Sigmoid colon (tissue), 7 donors: ENCODE results near the gene FABP3. TPM values are rescaled to one million over a fixed set of nuclear protein-coding genes. Genes with fewer than 3 reads are reported as not detected.

Source experiments
- DNase-seq: peaks from one replicate; pipeline ENCODE4 v3.0.0-alpha.2; 2019
- H3K27ac ChIP-seq, 4 donors: fragments of 200-600 bp; sonication (generic); one replicate each; pipeline ENCODE4 v1.5.1; 2016 to 2019; ENCODE audit warnings: mild to moderate bottlenecking in 1 of 4
- H3K27me3 ChIP-seq, 3 donors: fragments of 200-600 bp; sonication (generic); one replicate each; pipeline ENCODE4 v1.5.1; 2019; ENCODE audit warnings: mild to moderate bottlenecking in 1 of 3
- H3K36me3 ChIP-seq, 4 donors: fragments of 200-600 bp; sonication (generic); one replicate each; pipeline ENCODE4 v1.5.1; 2016 to 2019
- H3K4me1 ChIP-seq, 4 donors: fragments of 200-600 bp; sonication (generic); one replicate each; pipeline ENCODE4 v1.5.1; 2017 to 2019
- H3K4me3 ChIP-seq, 4 donors: fragments of 200-600 bp; sonication (generic); one replicate each; pipeline ENCODE4 v1.5.1; 2017 to 2019; ENCODE audit warnings: mild to moderate bottlenecking in 2 of 4, moderate library complexity in 1 of 4
- H3K9me3 ChIP-seq, 4 donors: fragments of 200-600 bp in 3 of 4; sonication (generic) in 3 of 4; one replicate each; pipeline versions ENCODE4 v1.5.1 to v1.6.1; 2013 to 2019
- EP300 ChIP-seq, 4 donors: sonication (generic); formaldehyde crosslinking; IDR thresholded peaks; one replicate each; pipeline ENCODE4 v1.6.1; 2017; ENCODE audit warnings: antibody characterized with exemption in 4 of 4
- POLR2A ChIP-seq, 2 donors: fragments of 450-650 bp; IDR thresholded peaks; one replicate each; pipeline ENCODE4 v1.6.1; 2016; ENCODE audit warnings: antibody characterized with exemption in 2 of 2, mild to moderate bottlenecking in 2 of 2, moderate library complexity in 2 of 2
- POLR2AphosphoS5 ChIP-seq, 4 donors: sonication (generic); formaldehyde crosslinking; IDR thresholded peaks; one replicate each; pipeline ENCODE4 v1.6.1; 2017; ENCODE audit warnings: antibody characterized with exemption in 4 of 4
- WGBS, 2 donors: extraction: QIAGEN DNeasy Blood & Tissue Kit; methylation state at CpG; one replicate each; pipeline ENCODE4 v1.1.7; 2013; 5-methylcytosine and 5-hydroxymethylcytosine counted together
- intact Hi-C: fragments of 100-400 bp; cut with DNase I; formaldehyde crosslinking; loops from one replicate; pipeline ENCODE4 v1.15.1; 2023
- polyA plus RNA-seq, 3 donors: library from polyadenylated mRNA; stranded (reverse); fragments of 200-250 nt; gene quantifications; one replicate each; pipeline ENCODE4 v1.2.3, GENCODE V29; 2013
- total RNA-seq, 4 donors: library from RNA; depleted of rRNA; stranded (reverse); fragments of >200 nt; gene quantifications; one replicate each; pipeline ENCODE4 v1.1.0, GENCODE V29; 2016
- TF ChIP-seq, protein P1 (sequence below), 4 experiments: fragments of 450-650 bp in 3 of 4; fragments of 200-600 bp in 1 of 4; IDR thresholded peaks; one replicate each; pipeline ENCODE4 v1.5.1; 2016 to 2019; ENCODE audit warnings: antibody characterized with exemption in 4 of 4, mild to moderate bottlenecking in 3 of 4, moderate library complexity in 2 of 4
- donor health status: healthy with polysubstance abuse.
- donor health status: Bipolar disorder and iron deficiency.
- donor health status: healthy.

Gene FABP3
- total and polyA plus RNA-seq, 7 donors = 6.4 to 31.2 (median 16.4) TPM

DNA sequence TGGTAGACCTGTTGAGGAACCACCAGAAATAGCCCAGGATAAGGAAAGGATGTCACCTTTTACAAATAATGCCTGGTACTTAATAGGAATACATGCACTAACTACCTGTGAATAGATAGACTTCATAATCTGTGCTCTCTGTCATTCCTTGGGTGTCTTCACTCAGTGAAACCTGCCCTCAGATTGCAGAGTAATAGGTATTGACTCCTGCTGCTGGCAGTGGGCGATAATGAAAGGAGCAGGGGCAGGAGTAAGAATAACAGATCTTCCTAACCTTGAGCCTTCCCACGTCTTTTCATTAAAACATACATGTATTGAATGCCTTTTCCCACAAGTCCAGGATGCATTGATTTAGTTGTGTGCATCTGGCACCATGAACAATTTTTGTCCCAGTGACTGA, 16.4 kb downstream of the FABP3 start:
- intact Hi-C loops = no loop called here
- Histone ChIP-seq H3K4me1 (no peaks in the 10 kb centered on the region), H3K4me3 (no peak overlapping the region), H3K27ac (no peak overlapping the region), H3K9me3 (no peaks in the 10 kb centered on the region), H3K27me3 (no peaks in the 10 kb centered on the region), H3K36me3 (peaks cover 4 to 53% (median 7%) of the 10 kb centered on the region in 4 donors)
- WGBS, 2 donors = 93 to 99% methylated on average over 2 of the region's 2 CpGs
- TF ChIP-seq POLR2AphosphoS5 (IDR thresholded peaks at IDR 0.05) (no peak), EP300 (IDR thresholded peaks at IDR 0.05) (no peak), POLR2A (IDR thresholded peaks at IDR 0.05) (no peak)
- TF ChIP-seq, protein P1, sequence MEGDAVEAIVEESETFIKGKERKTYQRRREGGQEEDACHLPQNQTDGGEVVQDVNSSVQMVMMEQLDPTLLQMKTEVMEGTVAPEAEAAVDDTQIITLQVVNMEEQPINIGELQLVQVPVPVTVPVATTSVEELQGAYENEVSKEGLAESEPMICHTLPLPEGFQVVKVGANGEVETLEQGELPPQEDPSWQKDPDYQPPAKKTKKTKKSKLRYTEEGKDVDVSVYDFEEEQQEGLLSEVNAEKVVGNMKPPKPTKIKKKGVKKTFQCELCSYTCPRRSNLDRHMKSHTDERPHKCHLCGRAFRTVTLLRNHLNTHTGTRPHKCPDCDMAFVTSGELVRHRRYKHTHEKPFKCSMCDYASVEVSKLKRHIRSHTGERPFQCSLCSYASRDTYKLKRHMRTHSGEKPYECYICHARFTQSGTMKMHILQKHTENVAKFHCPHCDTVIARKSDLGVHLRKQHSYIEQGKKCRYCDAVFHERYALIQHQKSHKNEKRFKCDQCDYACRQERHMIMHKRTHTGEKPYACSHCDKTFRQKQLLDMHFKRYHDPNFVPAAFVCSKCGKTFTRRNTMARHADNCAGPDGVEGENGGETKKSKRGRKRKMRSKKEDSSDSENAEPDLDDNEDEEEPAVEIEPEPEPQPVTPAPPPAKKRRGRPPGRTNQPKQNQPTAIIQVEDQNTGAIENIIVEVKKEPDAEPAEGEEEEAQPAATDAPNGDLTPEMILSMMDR (IDR thresholded peaks at IDR 0.05) = no peak
- DNase-seq = no peak

DNA sequence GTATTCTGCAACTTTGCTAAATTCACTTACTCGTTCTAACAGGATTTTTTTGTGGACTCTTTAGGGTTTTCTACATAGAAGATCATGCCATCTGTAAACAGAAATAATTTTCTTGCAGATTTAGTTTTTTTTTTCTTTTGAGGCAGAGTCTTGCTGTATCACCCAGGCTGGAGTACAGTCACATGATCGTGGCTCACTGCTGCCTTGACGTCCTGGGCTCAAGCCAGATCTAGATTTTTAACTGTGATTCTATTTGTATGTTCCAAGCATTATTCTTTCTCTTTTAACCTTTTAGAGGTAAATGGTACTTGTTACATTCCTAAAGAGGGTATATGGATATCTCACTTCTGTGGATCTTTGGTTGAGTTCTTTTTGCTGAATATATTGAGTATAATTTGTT, 18.6 kb downstream of the FABP3 start:
- no peak for DNase-seq
- Histone ChIP-seq H3K36me3 (peaks cover 4 to 62% (median 10%) of the 10 kb centered on the region in 4 donors), H3K27ac (no peak overlapping the region), H3K27me3 (no peaks in the 10 kb centered on the region), H3K4me3 (no peak overlapping the region), H3K9me3 (no peaks in the 10 kb centered on the region), H3K4me1 (no peaks in the 10 kb centered on the region)
- intact Hi-C loops = no loop called here
- WGBS, 2 donors = 75 to 88% methylated on average over 3 of the region's 3 CpGs
- TF ChIP-seq, protein P1 (IDR thresholded peaks at IDR 0.05) = no peak
- TF ChIP-seq EP300 (IDR thresholded peaks at IDR 0.05) (no peak), POLR2A (IDR thresholded peaks at IDR 0.05) (no peak), POLR2AphosphoS5 (IDR thresholded peaks at IDR 0.05) (no peak)

DNA sequence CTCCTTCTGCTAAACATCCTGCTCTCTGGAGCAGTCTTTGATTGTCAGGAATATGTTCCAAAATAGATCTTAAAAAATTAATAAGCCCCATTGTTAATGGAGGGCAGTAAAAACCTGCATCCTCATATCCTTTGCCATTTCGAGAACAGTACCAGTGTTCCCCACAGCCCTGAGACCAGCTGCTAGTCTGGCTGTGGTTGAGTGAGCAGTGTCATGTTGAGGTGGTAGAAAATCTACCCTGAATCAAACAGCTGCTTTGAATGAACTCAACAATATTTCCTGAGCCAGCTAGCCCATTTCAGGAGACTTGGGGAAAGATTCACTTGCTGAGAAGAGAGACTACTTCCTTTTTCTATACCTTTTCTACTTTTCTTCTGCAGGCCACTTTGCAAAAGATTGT, 24.4 kb downstream of the FABP3 start:
- Histone ChIP-seq H3K27me3 (no peaks in the 10 kb centered on the region), H3K27ac (no peak overlapping the region), H3K4me1 (no peaks in the 10 kb centered on the region), H3K4me3 (no peak overlapping the region), H3K36me3 (peaks cover 4 to 72% (median 16%) of the 10 kb centered on the region in 4 donors), H3K9me3 (no peaks in the 10 kb centered on the region)
- intact Hi-C loops = no loop called here
- no peak for TF ChIP-seq POLR2A (IDR thresholded peaks at IDR 0.05)
- TF ChIP-seq POLR2AphosphoS5 (IDR thresholded peaks at IDR 0.05) = no peak
- TF ChIP-seq, protein P1 (IDR thresholded peaks at IDR 0.05) = no peak
- TF ChIP-seq EP300 (IDR thresholded peaks at IDR 0.05) = no peak
- WGBS, 2 donors = 77 to 92% methylated on average over 1 of the region's 1 CpG
- no peak for DNase-seq

DNA sequence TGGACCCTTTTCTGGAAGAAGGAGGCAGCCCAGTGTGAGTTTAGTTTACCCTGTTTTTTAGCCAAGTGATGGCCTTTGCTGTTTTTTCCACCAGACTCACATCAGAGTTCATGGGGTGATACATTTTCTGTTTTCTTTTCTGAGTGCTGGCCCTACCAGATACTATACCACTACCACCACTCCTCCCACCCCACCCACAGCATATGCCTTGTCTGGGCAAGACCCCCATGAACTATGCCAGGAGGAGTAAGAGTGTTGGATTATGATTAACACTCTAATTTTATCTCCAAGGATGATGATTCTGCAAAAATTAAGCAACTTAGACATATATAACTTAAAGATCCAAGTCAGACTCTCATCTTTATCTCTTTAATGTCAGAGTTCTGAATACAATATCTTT, 26.1 kb downstream of the FABP3 start:
- no peak for DNase-seq
- Histone ChIP-seq H3K9me3 (no peaks in the 10 kb centered on the region), H3K4me3 (no peak overlapping the region), H3K27ac (no peak overlapping the region), H3K27me3 (no peaks in the 10 kb centered on the region), H3K36me3 (peaks cover 0 to 62% (median 16%) of the 10 kb centered on the region in 4 donors), H3K4me1 (no peaks in the 10 kb centered on the region)
- intact Hi-C loops = no loop called here
- TF ChIP-seq, protein P1 (IDR thresholded peaks at IDR 0.05) = no peak

DNA sequence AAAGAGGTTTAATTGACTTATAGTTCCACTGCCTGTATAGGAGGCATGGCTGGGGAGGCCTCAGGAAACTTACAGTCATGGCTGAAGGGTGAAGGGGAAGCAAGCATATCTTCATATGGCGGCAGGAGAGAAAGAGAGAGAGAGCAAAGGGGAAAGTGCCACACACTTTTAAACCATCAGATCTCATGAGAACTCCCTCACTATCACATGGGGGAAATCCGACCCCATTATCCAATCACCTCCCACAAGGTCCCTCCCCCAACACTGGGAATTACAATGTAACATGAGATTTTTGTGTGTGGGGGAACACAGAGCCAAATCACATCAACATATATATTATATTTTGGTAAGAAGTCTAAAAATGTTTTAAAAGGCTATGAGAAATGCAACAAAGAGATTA, 27.2 kb downstream of the FABP3 start:
- TF ChIP-seq, protein P1 (IDR thresholded peaks at IDR 0.05) = no peak
- TF ChIP-seq POLR2AphosphoS5 (IDR thresholded peaks at IDR 0.05) = no peak
- TF ChIP-seq POLR2A (IDR thresholded peaks at IDR 0.05) = no peak
- TF ChIP-seq EP300 (IDR thresholded peaks at IDR 0.05) = no peak
- Histone ChIP-seq H3K9me3 (no peaks in the 10 kb centered on the region), H3K27ac (no peak overlapping the region), H3K36me3 (peaks cover 0 to 51% (median 16%) of the 10 kb centered on the region in 4 donors), H3K27me3 (no peaks in the 10 kb centered on the region), H3K4me1 (no peaks in the 10 kb centered on the region), H3K4me3 (no peak overlapping the region)
- DNase-seq = no peak
- intact Hi-C loops = no loop called here
- 92 to 95% methylated on average over 2 of the region's 2 CpGs for WGBS, 2 donors
